ENCODE results near the gene MTARC2. TPM values are rescaled to one million over a fixed set of nuclear protein-coding genes. Genes with fewer than 3 reads are reported as not detected.

MTARC2 gene
- total RNA-seq, 2 donors from 2014 or later = 12.3 to 14.5 TPM

DNA sequence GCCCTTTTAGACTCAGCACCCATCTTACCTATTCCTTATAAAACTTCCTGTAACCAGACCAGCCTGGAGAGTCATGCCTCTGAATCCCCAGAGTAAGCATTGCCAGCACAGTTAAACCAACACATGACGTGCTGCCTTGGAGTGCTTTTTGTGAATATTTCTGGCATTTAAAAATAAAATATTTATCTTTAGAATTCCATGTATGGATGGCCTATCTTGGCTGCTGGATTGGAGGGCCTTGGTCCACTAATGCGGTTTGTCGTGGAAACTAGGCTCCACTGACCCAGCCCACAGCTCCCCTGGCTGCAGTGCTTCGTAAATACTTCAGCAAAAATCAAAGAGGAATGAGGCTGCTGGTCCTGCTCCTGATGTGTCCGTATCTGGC is 56.1 kb downstream of the MTARC2 start:
- peaks cover 5% of the 10 kb centered on the region for H3K4me1 Mint-ChIP-seq

DNA sequence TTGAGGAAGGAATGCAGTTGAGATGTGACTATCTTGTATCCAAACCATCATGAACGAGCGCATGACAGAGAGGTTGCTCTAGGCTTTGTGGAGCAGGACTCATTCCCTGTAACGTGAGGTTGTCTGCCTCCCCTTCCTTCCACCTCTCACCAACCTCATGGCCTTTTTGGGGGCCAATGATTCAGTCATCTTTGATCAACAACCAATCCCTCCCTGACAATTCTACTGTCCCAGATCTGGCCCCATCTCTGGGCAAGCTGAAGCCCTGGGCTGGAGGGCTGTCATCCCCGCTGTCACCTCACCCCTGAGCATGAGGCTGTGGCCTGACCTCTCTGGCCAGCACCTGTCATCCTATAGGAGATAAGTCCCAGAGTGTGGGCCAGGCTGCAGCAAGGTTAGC is 58.3 kb downstream of the MTARC2 start:
- peaks cover 55% of the 10 kb centered on the region for H3K36me3 Mint-ChIP-seq (ENCODE audit: low read depth)
- H3K9me3 ChIP-seq (ENCODE audit: control insufficient read depth, low read length) = no peaks in the 10 kb centered on the region
- no peaks in the 10 kb centered on the region for H3K9me3 Mint-ChIP-seq
- H3K4me3 ChIP-seq (ENCODE audit: low read length) = no peak overlapping the region
- no peaks in the 10 kb centered on the region for H3K27me3 ChIP-seq (ENCODE audit: control insufficient read depth, insufficient read depth, low read length, poor library complexity, severe bottlenecking)
- no peak overlapping the region for H3K9ac ChIP-seq (ENCODE audit: extremely low read depth, low read length, poor library complexity, severe bottlenecking)
- H3K27ac ChIP-seq (ENCODE audit: low read depth, low read length) = no peak overlapping the region
- H3K27me3 Mint-ChIP-seq (ENCODE audit: insufficient read depth) = no peaks in the 10 kb centered on the region
- WGBS, 2 experiments (ENCODE audit: insufficient coverage in 1 of 2, insufficient read length in 1 of 2) = 92% methylated on average over 4 of the region's 4 CpGs; no CpG with 5 or more reads in 1 of the 2 experiments
- TF ChIP-seq, protein P1, sequence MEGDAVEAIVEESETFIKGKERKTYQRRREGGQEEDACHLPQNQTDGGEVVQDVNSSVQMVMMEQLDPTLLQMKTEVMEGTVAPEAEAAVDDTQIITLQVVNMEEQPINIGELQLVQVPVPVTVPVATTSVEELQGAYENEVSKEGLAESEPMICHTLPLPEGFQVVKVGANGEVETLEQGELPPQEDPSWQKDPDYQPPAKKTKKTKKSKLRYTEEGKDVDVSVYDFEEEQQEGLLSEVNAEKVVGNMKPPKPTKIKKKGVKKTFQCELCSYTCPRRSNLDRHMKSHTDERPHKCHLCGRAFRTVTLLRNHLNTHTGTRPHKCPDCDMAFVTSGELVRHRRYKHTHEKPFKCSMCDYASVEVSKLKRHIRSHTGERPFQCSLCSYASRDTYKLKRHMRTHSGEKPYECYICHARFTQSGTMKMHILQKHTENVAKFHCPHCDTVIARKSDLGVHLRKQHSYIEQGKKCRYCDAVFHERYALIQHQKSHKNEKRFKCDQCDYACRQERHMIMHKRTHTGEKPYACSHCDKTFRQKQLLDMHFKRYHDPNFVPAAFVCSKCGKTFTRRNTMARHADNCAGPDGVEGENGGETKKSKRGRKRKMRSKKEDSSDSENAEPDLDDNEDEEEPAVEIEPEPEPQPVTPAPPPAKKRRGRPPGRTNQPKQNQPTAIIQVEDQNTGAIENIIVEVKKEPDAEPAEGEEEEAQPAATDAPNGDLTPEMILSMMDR (conservative IDR thresholded peaks at IDR 0.05) = no peak
- no peak overlapping the region for H3K4me3 Mint-ChIP-seq
- DNase-seq = no peak
- no peaks in the 10 kb centered on the region for H3K4me1 ChIP-seq (ENCODE audit: control insufficient read depth, insufficient read depth, low read length)
- no peak overlapping the region for H3K27ac Mint-ChIP-seq
- H3K36me3 ChIP-seq (ENCODE audit: control insufficient read depth, insufficient read depth, low read length) = peaks cover 20% of the 10 kb centered on the region
- H3K4me1 Mint-ChIP-seq = peaks cover 5% of the 10 kb centered on the region

More for the DNA sequence above, 56.1 kb downstream of the MTARC2 start:
- TF ChIP-seq, protein P1 (conservative IDR thresholded peaks at IDR 0.05) = no peak
- Histone ChIP-seq H3K9ac (ENCODE audit: extremely low read depth, low read length, poor library complexity, severe bottlenecking) (no peak overlapping the region), H3K9me3 (ENCODE audit: control insufficient read depth, low read length) (no peaks in the 10 kb centered on the region), H3K36me3 (ENCODE audit: control insufficient read depth, insufficient read depth, low read length) (peaks cover 24% of the 10 kb centered on the region), H3K27ac (ENCODE audit: low read depth, low read length) (no peak overlapping the region), H3K4me3 (ENCODE audit: low read length) (no peak overlapping the region), H3K27me3 (ENCODE audit: control insufficient read depth, insufficient read depth, low read length, poor library complexity, severe bottlenecking) (no peaks in the 10 kb centered on the region), H3K4me1 (ENCODE audit: control insufficient read depth, insufficient read depth, low read length) (no peaks in the 10 kb centered on the region)
- Mint-ChIP-seq H3K27me3 (ENCODE audit: insufficient read depth) (no peaks in the 10 kb centered on the region), H3K9me3 (no peaks in the 10 kb centered on the region), H3K27ac (no peak overlapping the region), H3K4me3 (no peak overlapping the region), H3K36me3 (ENCODE audit: low read depth) (peaks cover 58% of the 10 kb centered on the region)
- 89 to 97% methylated on average over 3 to 5 of the region's 5 CpGs for WGBS, 2 experiments (ENCODE audit: insufficient coverage in 1 of 2, insufficient read length in 1 of 2)
- DNase-seq = peak; percentile 26

DNA sequence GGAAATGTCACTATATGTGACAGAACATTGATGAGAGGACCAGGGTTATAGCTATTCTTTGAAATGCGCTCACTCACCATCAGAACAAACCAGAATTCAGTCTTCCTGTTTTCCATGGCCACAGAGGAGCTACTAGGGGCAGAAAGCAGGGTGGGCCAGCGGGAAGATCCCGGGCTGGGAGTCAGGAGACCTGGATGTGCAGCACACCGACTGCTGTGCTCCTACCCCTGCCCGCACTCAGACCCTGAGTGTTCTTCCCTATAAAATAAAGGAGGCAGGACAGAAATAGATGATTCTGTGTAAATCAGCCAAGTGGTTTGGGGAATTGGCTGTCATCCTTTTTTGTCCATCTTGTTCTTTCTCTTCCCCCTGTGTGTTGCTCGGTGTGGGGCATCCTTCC is 59.6 kb downstream of the MTARC2 start:
- no peaks in the 10 kb centered on the region for H3K27me3 ChIP-seq (ENCODE audit: control insufficient read depth, insufficient read depth, low read length, poor library complexity, severe bottlenecking)
- Mint-ChIP-seq H3K9me3 (no peaks in the 10 kb centered on the region), H3K27me3 (ENCODE audit: insufficient read depth) (no peaks in the 10 kb centered on the region), H3K4me3 (no peak overlapping the region), H3K4me1 (peaks cover 5% of the 10 kb centered on the region), H3K36me3 (ENCODE audit: low read depth) (peaks cover 52% of the 10 kb centered on the region), H3K27ac (no peak overlapping the region)
- 50 to 81% methylated on average over 2 to 6 of the region's 6 CpGs for WGBS, 2 experiments (ENCODE audit: insufficient coverage in 1 of 2, insufficient read length in 1 of 2)
- TF ChIP-seq, protein P1 (conservative IDR thresholded peaks at IDR 0.05) = no peak
- H3K9ac ChIP-seq (ENCODE audit: extremely low read depth, low read length, poor library complexity, severe bottlenecking) = no peak overlapping the region
- H3K9me3 ChIP-seq (ENCODE audit: control insufficient read depth, low read length) = no peaks in the 10 kb centered on the region
- H3K4me1 ChIP-seq (ENCODE audit: control insufficient read depth, insufficient read depth, low read length) = no peaks in the 10 kb centered on the region
- no peak overlapping the region for H3K27ac ChIP-seq (ENCODE audit: low read depth, low read length)
- DNase-seq = no peak
- H3K36me3 ChIP-seq (ENCODE audit: control insufficient read depth, insufficient read depth, low read length) = peaks cover 13% of the 10 kb centered on the region
- no peak overlapping the region for H3K4me3 ChIP-seq (ENCODE audit: low read length)
